Left lobe of liver (tissue), 2 donors: Measurements from ENCODE around the gene TMEM61. TPM values are rescaled to one million over a fixed set of nuclear protein-coding genes. Genes with fewer than 3 reads are reported as not detected.
"Not testable (repeated sequence)": the region's sequence is repeated elsewhere in the genome, so short reads cannot be mapped to it uniquely, and the experiment has no call there.

Experiments used
- ATAC-seq: fragments of 200-7000 bp; cut with Tn5 transposase; one replicate; pipeline ENCODE4 v1.9.1; 2020; ENCODE audit warnings: mild to moderate bottlenecking, moderate library complexity
- DNase-seq: peaks from one replicate; pipeline ENCODE4 v3.0.0-alpha.2; 2020; ENCODE audit warnings: low spot score
- total RNA-seq: library from RNA; stranded (reverse); gene quantifications from one replicate; pipeline ENCODE4 v1.2.1, GENCODE V29; 2021
- donor health status: DM: no; HTN: no; CAD: no; lungs with moderate emphysema.
- donor health status: DM: no; HTN: yes; CAD: no.

The TMEM61 gene
- total RNA-seq, 1 donor from 2014 or later, result not detected

DNA sequence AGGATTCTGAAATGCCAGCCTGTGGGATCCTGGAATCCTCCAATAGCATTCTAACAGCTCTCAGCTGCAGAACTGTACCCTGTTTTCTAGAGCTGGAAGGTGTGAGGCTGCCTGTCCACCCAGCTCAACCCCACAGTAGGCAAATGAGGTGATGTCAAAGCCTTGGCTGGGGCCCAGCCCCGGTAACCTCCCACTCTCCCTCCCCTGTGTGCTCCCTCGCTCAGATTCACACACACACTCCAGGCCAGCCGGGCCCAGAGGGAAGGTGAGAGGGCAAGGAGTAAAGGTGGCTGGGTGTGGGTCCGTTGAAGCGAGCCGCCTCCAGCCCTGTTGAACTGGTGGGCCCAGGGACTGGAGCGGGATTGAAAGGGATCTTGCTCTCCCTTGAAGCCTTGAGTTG lies 18.2 kb downstream of the TMEM61 start, which contains the start of gene BSND:
TSS of gene BSND (plus strand) at position 257 of the 400 bp plus-strand sequence. CDS start 254 bp downstream, outside the sequence.
- ATAC-seq (no peak), DNase-seq (no peak)

DNA sequence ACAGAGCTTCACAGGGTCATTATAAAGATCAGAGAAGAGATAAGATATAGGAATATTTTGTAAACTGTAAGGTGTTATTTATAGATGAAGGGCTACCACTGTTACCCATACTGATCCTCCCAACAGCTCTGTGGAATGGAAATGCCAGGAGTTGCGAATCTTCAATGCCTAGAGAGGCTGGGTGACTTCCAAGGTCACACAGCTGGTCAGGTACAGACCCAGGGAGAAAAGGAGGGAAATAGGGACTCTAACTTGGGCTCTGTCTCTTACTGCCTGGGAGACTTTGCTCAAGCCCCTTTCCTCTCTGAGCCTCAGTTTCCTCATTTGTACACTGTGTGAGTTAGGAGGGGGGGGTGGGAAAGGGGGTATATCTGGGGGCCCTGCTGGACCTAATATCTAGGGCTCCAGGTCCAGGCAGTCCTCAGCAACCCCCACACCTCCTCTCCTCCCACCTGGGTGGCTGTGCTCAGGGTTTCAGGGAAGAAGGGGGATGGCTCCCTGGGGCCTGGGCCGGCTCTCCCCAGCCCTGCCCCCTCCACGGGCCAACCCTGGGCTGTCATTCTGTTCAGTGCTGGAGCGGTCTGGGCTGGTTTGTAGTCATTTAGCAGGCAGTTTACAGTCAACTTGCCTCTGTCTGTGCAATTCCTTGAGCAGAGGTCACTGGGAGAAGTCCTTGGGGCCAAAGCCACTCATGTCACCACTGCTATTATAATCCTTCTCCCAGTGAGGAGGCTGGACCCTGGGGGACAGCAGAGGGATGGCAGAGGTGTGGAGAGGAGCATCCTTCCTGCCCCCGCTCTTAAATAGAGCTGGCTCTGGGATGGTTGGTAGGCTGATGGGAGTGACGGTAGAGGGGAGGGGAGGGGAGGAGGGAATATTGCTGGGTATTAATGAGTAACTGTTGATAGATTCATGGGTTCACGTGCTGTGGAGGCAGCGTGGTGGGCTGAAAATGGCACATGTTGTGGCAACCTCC lies 20.0 kb downstream of the TMEM61 start:
- DNase-seq, result no peak
- ATAC-seq, result no peak

DNA sequence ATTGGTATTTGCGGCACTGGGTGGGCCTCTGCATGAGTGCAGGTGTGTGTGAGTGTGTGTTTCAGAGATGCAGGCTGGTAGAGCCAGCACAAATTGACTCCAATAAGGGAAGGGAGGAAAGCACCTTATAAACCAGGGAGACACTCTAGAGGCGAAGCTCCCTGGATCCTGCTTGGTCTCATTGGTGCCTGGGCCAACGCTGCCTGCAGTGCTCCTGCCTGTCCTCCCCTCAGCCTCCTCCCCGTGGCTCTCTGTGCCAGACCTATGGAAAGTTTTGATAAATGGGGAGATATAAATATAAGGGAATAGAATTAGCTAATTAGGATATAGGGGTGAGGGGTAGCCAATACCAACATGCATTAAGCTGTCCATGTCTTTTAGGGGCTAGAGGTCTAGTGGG lies 20.9 kb downstream of the TMEM61 start:
- no peak for DNase-seq
- ATAC-seq, result no peak

DNA sequence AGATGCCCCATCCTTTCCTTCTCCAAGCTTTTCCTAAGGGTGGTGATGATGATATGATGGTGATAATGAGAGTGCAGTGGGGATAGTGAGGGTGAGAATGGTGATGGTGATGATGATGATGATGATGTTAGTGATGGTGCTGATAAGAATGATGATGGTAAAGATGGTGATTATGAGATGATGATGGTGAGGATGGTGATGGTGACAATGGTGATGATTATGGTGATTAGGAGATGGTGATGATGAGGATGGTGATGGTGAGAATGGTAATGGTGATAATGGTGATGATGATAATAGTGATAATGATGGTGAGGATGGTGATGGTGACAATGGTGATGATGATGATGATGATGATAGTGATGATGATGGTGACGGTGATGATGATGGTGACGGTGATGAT lies 22.3 kb downstream of the TMEM61 start:
- ATAC-seq (no peak), DNase-seq (no peak)

DNA sequence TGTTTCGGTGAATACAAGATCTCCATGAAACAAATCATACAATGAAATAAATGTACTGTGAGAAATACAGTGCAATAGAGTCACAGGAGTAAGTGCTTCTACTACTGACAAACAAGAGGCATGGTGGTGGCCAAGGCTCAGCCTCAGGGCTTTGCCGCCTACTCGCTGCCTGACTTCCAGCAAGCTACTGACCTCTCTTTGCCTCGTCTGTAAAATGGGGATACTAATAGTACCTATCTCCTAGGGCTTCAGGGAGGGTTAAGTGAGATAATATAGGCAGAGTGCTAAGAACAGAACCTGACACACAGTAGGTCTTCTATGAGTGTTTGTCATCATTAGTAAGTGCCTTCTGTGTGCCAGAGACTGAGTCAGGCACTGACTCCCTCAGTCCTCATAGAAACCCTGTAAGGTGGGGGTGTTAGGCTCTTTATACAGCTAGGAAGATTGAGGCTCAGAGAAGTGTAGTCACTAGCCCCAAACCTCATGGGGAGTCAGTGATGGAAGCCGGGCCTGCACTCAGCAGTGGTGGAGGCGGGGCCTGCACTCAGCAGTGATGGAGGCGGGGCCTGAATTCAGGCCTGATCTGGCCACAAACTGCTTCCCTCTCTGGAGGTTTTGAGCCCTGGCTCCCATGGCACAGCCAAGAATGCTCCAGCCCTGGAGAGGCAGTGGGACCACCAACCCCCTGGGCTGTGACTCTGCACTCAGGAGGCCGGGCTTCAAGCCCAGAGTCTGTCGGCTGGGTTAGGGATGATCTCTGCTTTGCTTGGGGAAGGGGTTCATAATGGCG lies 25.1 kb downstream of the TMEM61 start:
- no peak for DNase-seq
- ATAC-seq, result no peak

DNA sequence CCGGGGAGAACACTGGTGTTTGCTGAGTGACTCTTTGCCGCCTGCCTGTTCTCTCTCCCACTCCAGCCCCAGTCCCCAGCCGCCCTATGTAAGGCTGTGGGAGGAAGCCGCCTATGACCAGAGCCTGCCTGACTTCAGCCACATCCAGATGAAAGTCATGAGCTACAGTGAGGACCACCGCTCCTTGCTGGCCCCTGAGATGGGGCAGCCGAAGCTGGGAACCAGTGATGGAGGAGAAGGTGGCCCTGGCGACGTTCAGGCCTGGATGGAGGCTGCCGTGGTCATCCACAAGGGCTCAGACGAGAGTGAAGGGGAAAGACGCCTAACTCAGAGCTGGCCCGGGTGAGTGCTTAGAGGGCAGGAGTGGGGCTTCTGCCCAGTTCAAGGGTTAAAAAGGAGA lies 26.5 kb downstream of the TMEM61 start:
- DNase-seq (no peak), ATAC-seq (no peak)

DNA sequence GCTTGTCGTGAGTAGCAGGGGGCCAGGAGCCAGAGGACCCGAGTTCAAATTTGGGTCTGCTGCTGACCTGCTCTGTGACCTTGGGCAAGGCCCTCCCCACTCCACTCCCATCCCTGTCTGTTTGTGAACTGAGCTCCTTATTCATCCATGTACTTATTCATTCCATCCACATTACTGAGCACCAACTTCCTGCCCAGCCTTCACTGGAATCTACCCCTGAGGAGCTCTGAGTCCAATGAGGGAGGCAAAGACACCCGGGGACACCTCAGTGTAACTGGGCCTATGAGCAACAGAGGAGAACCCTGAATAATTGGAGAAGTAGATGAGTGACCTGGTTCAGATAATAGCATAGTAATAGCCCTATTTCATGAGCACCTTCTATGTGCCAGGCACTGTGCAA lies 27.2 kb downstream of the TMEM61 start:
- ATAC-seq (no peak), DNase-seq (no peak)

DNA sequence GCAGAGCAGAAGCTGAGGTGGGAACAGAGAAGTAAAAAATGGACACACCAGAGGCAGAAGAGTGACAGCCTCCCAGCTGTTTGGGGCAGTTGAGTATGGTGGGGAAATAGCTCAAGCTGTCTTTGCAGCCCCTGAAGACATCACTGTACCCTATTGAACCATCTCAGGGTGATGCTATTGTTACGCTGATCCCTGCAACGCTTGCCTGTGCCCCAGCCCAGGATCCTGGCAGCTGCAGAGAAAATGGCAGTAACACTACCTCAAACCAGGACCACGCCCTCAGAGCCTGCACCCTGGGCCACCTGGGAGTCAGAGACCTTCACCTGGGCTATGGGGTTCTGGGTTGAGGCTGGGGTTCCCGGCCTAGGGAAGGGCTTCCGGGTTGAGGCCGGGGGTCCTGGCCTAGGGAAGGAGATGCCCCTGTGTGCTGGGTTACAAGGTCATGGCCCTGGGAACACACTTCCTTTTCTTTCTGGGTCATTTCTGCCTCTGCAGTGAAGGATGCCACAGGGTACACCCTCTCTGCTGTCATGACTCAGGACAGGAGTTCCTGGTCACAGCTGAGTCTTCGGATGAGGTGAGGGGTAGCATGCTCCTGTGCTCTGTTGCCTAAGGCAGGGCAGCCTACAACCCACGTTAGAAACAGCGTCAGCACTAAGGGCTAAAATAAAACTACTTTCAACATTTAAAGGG lies 29.9 kb downstream of the TMEM61 start:
- DNase-seq, result no peak
- no peak for ATAC-seq

DNA sequence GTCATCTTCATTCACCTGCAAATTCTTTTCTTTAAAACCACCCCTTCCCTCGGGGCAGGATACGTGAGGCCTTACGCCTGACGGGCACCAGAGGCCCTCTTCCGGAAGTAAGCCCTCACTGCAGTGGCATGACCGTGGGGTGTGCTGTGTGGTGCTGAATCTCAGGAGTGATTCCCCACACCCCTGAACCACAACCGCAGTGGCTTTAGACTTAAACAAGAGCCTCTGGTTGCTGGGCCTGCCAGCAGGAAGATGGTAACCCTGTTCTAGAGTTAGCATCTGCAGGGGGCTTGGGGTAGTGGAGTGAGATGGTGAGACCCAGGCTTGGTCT lies 30.4 kb downstream of the TMEM61 start:
- no peak for ATAC-seq
- no peak for DNase-seq

DNA sequence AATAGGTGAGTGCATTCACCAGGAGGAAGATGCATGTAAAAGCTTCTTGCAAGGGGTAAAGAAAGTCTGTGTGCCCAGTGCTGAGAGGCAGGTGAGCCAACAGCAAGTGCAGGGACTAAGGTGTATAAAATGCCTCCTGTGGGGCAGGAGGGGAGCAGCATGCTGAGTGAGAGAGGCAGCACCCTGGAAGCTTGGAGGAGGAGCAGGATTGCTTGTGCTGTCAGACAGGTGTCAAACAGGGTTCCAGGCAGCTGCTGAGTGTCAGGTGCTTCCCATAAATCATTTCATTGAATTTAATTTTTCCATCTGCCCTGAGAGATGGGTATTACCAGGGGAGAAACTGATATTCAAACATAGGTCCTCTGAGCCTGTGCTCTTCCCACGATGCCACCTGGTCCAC lies 32.2 kb downstream of the TMEM61 start:
- no peak for ATAC-seq

DNA sequence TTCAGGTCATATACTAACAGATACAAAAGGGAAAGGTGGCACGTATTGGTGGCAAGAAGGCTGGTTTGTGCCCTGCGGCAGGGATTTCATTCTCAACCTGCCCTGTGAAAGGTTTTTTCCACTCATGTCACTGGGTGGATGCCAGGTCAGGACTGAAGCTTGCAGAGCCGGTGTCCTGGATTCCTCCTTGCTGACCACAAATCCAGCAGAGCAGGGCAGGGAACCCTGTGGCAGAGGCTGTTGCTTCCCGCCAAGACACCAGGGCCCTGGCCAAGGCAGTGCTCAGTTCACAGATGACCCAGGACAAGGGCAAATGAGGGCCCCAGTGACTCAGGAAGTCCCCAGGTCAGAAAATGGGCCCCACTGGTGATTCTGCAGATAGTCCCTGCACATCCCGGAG lies 34.7 kb downstream of the TMEM61 start:
- ATAC-seq (no peak), DNase-seq (no peak)

More for the DNA sequence above, 32.2 kb downstream of the TMEM61 start:
- DNase-seq, result no peak

DNA sequence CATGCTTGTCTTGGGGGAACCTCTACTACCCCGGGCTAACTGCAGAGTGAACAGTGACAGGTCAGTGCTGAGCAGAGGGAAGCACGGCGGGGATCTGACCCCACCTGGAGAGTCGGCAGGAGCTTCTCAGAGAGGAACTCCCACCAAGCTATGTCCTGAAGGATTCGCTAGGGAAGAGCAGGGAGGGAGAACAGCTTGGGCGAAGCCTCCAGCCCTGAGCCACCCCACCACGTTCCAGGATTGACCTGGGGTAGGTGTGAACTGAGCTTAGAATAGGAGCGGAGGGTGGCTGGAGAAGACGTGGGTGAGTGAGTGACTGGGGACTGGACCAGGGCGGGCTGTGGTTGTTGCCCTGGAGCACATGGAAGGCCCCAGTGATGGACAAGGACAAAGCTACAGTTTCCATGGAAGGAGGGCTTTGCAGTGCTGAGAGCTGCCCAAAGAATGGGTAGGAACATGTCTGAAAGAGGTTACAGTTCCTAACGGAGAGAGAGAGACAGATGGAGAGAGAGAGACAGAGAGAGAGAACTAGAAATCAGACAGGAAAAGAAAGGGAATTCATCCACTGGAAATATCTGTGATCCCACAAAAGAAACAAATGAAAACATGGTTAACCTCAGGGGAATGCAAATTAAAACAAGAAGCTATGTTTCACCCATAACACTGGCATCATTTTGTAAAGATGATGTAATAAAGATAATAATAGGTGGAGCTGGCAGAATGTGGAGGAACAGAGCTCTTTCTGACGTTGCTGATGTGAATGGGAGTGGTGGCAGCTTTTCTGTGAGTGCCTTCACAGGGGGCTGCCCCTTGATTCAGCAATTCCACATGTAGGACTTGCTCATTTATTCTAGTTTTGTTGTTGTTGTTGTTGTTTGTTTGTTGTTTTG lies 35.5 kb downstream of the TMEM61 start:
- ATAC-seq (no peak), DNase-seq (no peak)

DNA sequence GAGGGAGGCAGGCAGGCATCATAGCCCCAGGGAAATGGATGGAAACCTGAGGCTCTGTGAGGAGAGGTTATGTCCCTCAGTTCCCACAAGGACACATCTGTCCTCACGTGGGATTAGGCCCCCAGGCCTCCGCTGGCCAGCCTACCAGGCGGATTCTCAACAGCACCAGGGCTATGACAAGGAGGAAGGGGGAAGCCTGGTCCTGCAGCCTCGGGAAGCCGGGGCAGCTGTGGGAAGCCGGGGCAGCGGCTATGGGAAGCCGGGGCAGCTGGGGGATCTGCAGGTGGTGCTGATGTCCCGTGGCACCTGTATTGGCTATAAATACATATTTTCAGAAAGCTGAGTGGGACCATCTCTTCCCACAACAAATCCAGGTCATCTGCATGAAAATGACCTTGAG lies 38.0 kb downstream of the TMEM61 start:
- no peak for DNase-seq
- no peak for ATAC-seq

DNA sequence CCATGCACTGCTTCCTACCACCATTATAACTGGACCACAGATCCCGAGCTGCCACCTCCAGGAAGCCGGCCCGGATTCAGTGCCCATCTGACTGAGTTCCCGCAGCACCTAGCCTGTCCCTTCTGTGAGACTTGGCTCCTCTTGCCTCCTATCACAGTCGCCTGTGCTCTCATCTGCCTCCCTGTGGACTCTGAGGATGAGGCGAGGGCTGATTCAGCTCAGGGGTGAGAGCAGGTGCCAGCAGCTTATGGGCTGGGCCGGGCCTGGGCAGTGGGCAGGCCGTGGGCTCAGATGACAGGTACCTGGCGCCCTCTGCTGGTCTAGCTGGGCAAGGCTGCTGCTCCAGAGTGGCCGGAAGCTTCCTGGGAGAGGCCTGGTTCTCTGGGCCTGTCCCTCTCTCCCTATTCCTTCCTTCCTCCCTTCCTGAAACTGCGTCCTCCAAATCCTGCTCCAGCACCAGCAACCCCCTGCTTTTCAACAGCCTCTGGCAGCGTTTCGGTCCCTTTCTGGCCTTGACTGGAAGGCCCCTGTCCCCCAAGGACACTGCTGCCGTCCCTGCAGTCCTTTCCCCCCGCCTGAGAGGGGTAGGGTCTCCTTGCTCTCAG lies 41.6 kb downstream of the TMEM61 start:
- DNase-seq, result peak; percentile 89

DNA sequence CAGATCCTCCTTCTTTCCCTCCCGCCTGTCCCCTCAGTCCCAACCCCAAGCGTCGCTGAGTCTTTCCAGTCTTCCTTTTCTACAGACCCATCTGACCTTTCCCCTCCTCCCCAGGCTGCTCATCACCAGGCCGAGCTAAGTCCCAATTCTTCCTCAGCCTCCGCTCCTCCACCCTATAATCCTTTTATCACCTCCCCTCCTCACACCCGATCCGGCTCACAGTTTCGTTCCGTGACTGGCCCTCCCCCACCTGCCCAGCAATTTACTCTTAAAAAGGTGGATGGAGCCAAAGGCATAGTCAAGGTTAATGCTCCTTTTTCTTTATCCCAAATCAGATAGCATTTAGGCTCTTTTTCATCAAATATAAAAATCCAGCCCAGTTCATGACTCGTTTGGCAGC lies 43.7 kb downstream of the TMEM61 start:
- DNase-seq, ATAC-seq: not testable (repeated sequence)

More for the DNA sequence above, 41.6 kb downstream of the TMEM61 start:
- peak; percentile 100 for ATAC-seq

DNA sequence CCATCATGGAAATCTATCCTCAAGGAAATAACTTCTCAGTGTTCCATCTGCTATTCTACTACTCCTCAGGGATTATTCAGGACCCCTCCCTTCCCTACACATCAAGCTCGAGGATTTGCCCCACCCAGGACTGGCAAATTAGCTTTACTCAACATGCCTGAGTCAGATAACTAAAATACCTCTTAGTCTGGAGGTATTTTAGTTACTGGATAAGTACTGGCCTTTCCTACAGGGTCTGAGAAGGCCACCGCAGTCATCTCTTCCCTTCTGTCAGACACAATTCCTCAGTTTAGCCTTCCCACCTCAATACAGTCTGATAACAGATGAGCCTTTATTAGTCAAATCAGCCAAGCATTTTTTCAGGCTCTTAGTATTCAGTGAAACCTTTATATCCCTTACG lies 46.3 kb downstream of the TMEM61 start:
- not testable (repeated sequence) for ATAC-seq, DNase-seq

DNA sequence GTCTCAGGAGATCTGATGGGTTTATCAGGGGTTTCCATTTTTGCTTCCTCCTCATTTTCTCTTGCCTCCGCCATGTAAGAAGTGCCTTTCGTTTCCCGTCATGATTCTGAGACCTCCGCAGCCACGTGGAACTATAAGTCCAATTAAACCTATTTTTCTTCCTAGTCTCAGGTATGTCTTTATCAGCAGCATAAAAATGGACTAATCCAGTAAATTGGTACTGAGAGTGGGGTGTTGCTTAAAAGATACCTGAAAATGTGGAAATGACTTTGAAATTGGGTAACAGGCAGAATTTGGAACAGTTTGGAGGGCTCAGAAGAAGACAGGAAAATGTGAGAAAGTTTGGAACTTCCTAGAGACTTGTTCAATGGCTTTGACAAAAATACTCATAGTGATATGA lies 50.7 kb downstream of the TMEM61 start:
- not testable (repeated sequence) for ATAC-seq, DNase-seq

DNA sequence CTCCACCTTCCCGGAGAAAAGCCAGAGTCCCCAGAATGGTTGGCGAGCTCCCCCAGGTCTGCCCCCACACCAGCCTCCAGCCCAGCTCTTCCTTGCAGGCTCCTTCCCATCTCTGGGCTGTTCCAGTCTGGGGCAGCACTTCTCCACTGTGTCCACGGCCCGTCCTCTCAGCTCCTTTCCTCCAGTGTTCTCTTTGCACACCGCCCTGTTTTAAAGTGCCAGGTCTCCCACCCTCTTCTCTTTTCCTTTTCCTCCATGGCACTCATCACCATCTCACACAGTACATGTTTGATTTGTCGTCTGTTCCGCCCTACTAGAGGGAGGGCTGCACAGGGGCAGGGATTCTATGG lies 52.8 kb downstream of the TMEM61 start:
- DNase-seq (no peak), ATAC-seq (peak; percentile 60)

DNA sequence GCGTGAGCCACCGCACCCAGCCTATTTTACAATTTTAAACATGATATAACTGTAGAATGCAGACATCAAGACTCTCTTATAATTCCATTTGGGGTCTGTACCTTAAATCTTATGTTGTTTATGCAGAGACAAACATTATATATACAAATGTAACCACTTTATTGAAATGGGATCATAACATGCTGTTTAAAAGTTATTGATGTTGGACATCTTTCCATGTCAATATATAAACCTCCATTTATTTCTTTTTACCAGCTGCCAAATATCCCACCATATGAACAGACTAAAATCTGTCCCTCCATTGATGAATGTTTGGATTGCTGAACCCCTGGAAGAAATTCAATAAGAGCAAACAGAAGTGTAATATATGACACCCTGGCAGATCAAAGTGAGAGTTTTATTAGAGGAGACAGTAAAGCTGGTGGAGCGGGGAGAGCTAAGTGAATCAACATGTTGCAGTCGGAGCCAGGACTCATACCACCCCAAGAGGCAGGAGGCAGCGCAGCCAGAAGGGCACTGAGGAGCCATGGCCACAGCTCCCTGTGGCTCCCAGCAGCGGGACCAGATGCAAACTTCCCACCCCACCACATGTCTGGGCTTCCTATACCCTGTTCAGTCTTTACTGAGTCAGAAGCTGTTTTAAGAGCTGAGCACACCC lies 54.2 kb downstream of the TMEM61 start:
- no peak for ATAC-seq
- no peak for DNase-seq
